ENCODE results near the gene ASB10.

The ASB10 gene

GRCh38 chr7:151212626-151213025 lies 25.6 kb upstream of the ASB10 start:
- no peak for TF ChIP-seq TAF1 (IDR thresholded peaks at IDR 0.05; ENCODE audit: low read depth, low read length)
- TF ChIP-seq SPI1 (IDR thresholded peaks at IDR 0.05; ENCODE audit: low read depth, low read length): no peak
- TF ChIP-seq POLR2A (IDR thresholded peaks at IDR 0.05; ENCODE audit: low read depth, low read length): no peak
- TF ChIP-seq POU2F2 (IDR thresholded peaks at IDR 0.05; ENCODE audit: low read depth, low read length): no peak
- TF ChIP-seq PAX5 (IDR thresholded peaks at IDR 0.05; ENCODE audit: insufficient read depth, low read length, severe bottlenecking): no peak
- no peak for TF ChIP-seq POLR2AphosphoS5 (IDR thresholded peaks at IDR 0.05; ENCODE audit: low read depth, low read length)
- FAIRE-seq (no peak), DNase-seq (ENCODE audit: insufficient read length, low spot score) (no peak)

- TF ChIP-seq TAF1 (IDR thresholded peaks at IDR 0.05; ENCODE audit: low read depth, low read length): no peak
- TF ChIP-seq SPI1 (IDR thresholded peaks at IDR 0.05; ENCODE audit: low read depth, low read length): no peak
- no peak for TF ChIP-seq POU2F2 (IDR thresholded peaks at IDR 0.05; ENCODE audit: low read depth, low read length)
- TF ChIP-seq POLR2AphosphoS5 (IDR thresholded peaks at IDR 0.05; ENCODE audit: low read depth, low read length): no peak
- TF ChIP-seq POLR2A (IDR thresholded peaks at IDR 0.05; ENCODE audit: low read depth, low read length): no peak
- FAIRE-seq (no peak), DNase-seq (ENCODE audit: insufficient read length, low spot score) (no peak)
These were observed 24.2 kb upstream of the ASB10 start for GRCh38 chr7:151211155-151211772.

GRCh38 chr7:151210087-151210854 lies 23.2 kb upstream of the ASB10 start, which contains the start of gene H2BK1:
TSS of gene H2BK1 (minus strand) at chr7:151210488. CDS start at chr7:151210318, 170 bp downstream.
- no peak for TF ChIP-seq PAX5 (IDR thresholded peaks at IDR 0.05; ENCODE audit: insufficient read depth, low read length, severe bottlenecking)
- TF ChIP-seq POLR2A (IDR thresholded peaks at IDR 0.05; ENCODE audit: low read depth, low read length): no peak
- no peak for TF ChIP-seq POLR2AphosphoS5 (IDR thresholded peaks at IDR 0.05; ENCODE audit: low read depth, low read length)
- TF ChIP-seq SPI1 (IDR thresholded peaks at IDR 0.05; ENCODE audit: low read depth, low read length): no peak
- no peak for TF ChIP-seq TAF1 (IDR thresholded peaks at IDR 0.05; ENCODE audit: low read depth, low read length)
- TF ChIP-seq POU2F2 (IDR thresholded peaks at IDR 0.05; ENCODE audit: low read depth, low read length): no peak
- DNase-seq (ENCODE audit: insufficient read length, low spot score) (no peak), FAIRE-seq (no peak)

GRCh38 chr7:151209588-151209987 lies 22.5 kb upstream of the ASB10 start:
- FAIRE-seq (no peak), DNase-seq (ENCODE audit: insufficient read length, low spot score) (no peak)
- no peak for TF ChIP-seq POU2F2 (IDR thresholded peaks at IDR 0.05; ENCODE audit: low read depth, low read length)
- no peak for TF ChIP-seq PAX5 (IDR thresholded peaks at IDR 0.05; ENCODE audit: insufficient read depth, low read length, severe bottlenecking)

GRCh38 chr7:151208253-151208862 lies 21.3 kb upstream of the ASB10 start:
- DNase-seq (ENCODE audit: insufficient read length, low spot score): no peak
- TF ChIP-seq POLR2AphosphoS5 (IDR thresholded peaks at IDR 0.05; ENCODE audit: low read depth, low read length): no peak
- no peak for TF ChIP-seq TAF1 (IDR thresholded peaks at IDR 0.05; ENCODE audit: low read depth, low read length)
- no peak for TF ChIP-seq POLR2A (IDR thresholded peaks at IDR 0.05; ENCODE audit: low read depth, low read length)
- no peak for TF ChIP-seq SPI1 (IDR thresholded peaks at IDR 0.05; ENCODE audit: low read depth, low read length)
- TF ChIP-seq POU2F2 (IDR thresholded peaks at IDR 0.05; ENCODE audit: low read depth, low read length): no peak
- no peak for TF ChIP-seq PAX5 (IDR thresholded peaks at IDR 0.05; ENCODE audit: insufficient read depth, low read length, severe bottlenecking)
- no peak for FAIRE-seq

- FAIRE-seq: no peak
- TF ChIP-seq POLR2AphosphoS5 (IDR thresholded peaks at IDR 0.05; ENCODE audit: low read depth, low read length): no peak
- TF ChIP-seq SPI1 (IDR thresholded peaks at IDR 0.05; ENCODE audit: low read depth, low read length): no peak
- TF ChIP-seq POLR2A (IDR thresholded peaks at IDR 0.05; ENCODE audit: low read depth, low read length): no peak
- TF ChIP-seq TAF1 (IDR thresholded peaks at IDR 0.05; ENCODE audit: low read depth, low read length): no peak
- TF ChIP-seq PAX5 (IDR thresholded peaks at IDR 0.05; ENCODE audit: insufficient read depth, low read length, severe bottlenecking): no peak
- DNase-seq (ENCODE audit: insufficient read length, low spot score): no peak
These were observed 20.8 kb upstream of the ASB10 start for GRCh38 chr7:151207804-151208203.

- no peak for FAIRE-seq
- DNase-seq (ENCODE audit: insufficient read length, low spot score): no peak
- TF ChIP-seq SPI1 (IDR thresholded peaks at IDR 0.05; ENCODE audit: low read depth, low read length): no peak
- no peak for TF ChIP-seq POLR2AphosphoS5 (IDR thresholded peaks at IDR 0.05; ENCODE audit: low read depth, low read length)
- no peak for TF ChIP-seq POU2F2 (IDR thresholded peaks at IDR 0.05; ENCODE audit: low read depth, low read length)
- no peak for TF ChIP-seq POLR2A (IDR thresholded peaks at IDR 0.05; ENCODE audit: low read depth, low read length)
These were observed 20.3 kb upstream of the ASB10 start for GRCh38 chr7:151207315-151207714.

- no peak for FAIRE-seq
- no peak for DNase-seq (ENCODE audit: insufficient read length, low spot score)
- TF ChIP-seq PAX5 (IDR thresholded peaks at IDR 0.05; ENCODE audit: insufficient read depth, low read length, severe bottlenecking): no peak
- TF ChIP-seq TAF1 (IDR thresholded peaks at IDR 0.05; ENCODE audit: low read depth, low read length): no peak
- no peak for TF ChIP-seq POU2F2 (IDR thresholded peaks at IDR 0.05; ENCODE audit: low read depth, low read length)
- no peak for TF ChIP-seq POLR2A (IDR thresholded peaks at IDR 0.05; ENCODE audit: low read depth, low read length)
- no peak for TF ChIP-seq POLR2AphosphoS5 (IDR thresholded peaks at IDR 0.05; ENCODE audit: low read depth, low read length)
- no peak for TF ChIP-seq SPI1 (IDR thresholded peaks at IDR 0.05; ENCODE audit: low read depth, low read length)
These were observed 19.9 kb upstream of the ASB10 start for GRCh38 chr7:151206914-151207313.

GRCh38 chr7:151205730-151206129 lies 18.7 kb upstream of the ASB10 start:
- TF ChIP-seq POLR2AphosphoS5 (IDR thresholded peaks at IDR 0.05; ENCODE audit: low read depth, low read length): no peak

More at GRCh38 chr7:151205730-151206129, 18.7 kb upstream of the ASB10 start:
- DNase-seq (ENCODE audit: insufficient read length, low spot score) (no peak), FAIRE-seq (no peak)
